WTC11 (cell line): ENCODE data around the gene RPL36AL. TPM values are rescaled to one million over a fixed set of nuclear protein-coding genes. Genes with fewer than 3 reads are reported as not detected.

ENCODE experiments used
- ATAC-seq: fragments of 200-7000 bp; cut with Tn5 transposase; 2 replicates; pipeline ENCODE4 v1.10.0; 2021; ENCODE audit warnings: mild to moderate bottlenecking, moderate library complexity
- CTCF ChIA-PET: fragments of 300-600 bp; sonication (Branson Sonifier 250); formaldehyde crosslinking; loops from one replicate; lab custom pipeline; 2021; ENCODE audit warnings: antibody characterized with exemption; lab: Charles Lee
- POLR2A ChIA-PET: fragments of 350-600 bp; sonication (Branson Sonifier 250); formaldehyde crosslinking; loops from one replicate; lab custom pipeline; 2021; ENCODE audit warnings: antibody characterized with exemption; lab: Charles Lee
- DNase-seq: peaks from one replicate; pipeline ENCODE4 v3.0.0; 2021; ENCODE audit warnings: low spot score
- H3K27ac Mint-ChIP-seq: 2 replicates; pipeline ENCODE4 v1.8.0; 2021; ENCODE audit warnings: mixed read lengths
- H3K27me3 Mint-ChIP-seq: 2 replicates; pipeline ENCODE4 v1.8.0; 2021; ENCODE audit warnings: low read depth, mild to moderate bottlenecking, moderate library complexity, mixed read lengths
- H3K36me3 Mint-ChIP-seq: 2 replicates; pipeline ENCODE4 v1.8.0; 2021; ENCODE audit warnings: mixed read lengths
- H3K4me1 Mint-ChIP-seq: 2 replicates; pipeline ENCODE4 v1.8.0; 2022; ENCODE audit warnings: mixed read lengths
- H3K4me3 Mint-ChIP-seq: 2 replicates; pipeline ENCODE4 v1.8.0; 2021; ENCODE audit warnings: mild to moderate bottlenecking, moderate library complexity, mixed read lengths
- H3K9me3 Mint-ChIP-seq: 2 replicates; pipeline ENCODE4 v1.8.0; 2021; ENCODE audit warnings: mixed read lengths
- ATF2 ChIP-seq: sonication (generic); formaldehyde crosslinking; IDR thresholded peaks from 2 replicates; pipeline ENCODE4 v1.8.1; 2022; ENCODE audit warnings: low read depth, missing genetic modification reagents, borderline replicate concordance
- E2F1 ChIP-seq: sonication (generic); formaldehyde crosslinking; IDR thresholded peaks from 2 replicates; pipeline ENCODE4 v1.8.0; 2022; ENCODE audit warnings: mild to moderate bottlenecking, missing genetic modification reagents
- GABPB1 ChIP-seq: sonication (generic); formaldehyde crosslinking; IDR thresholded peaks from 2 replicates; pipeline ENCODE4 v1.8.1; 2023; ENCODE audit warnings: mild to moderate bottlenecking, missing genetic modification reagents
- NFATC4 ChIP-seq: fragments of 250-450 bp; sonication (Bioruptor Pico); IDR thresholded peaks from 2 replicates; pipeline ENCODE4 v1.9.0; 2021; ENCODE audit warnings: mild to moderate bottlenecking
- NFE2L1 ChIP-seq: sonication (generic); formaldehyde crosslinking; IDR thresholded peaks from 2 replicates; pipeline ENCODE4 v1.8.1; 2023; ENCODE audit warnings: missing genetic modification reagents
- SP1 ChIP-seq: sonication (generic); formaldehyde crosslinking; conservative IDR thresholded peaks from 2 replicates; pipeline ENCODE4 v1.8.1; 2022; ENCODE audit warnings: missing genetic modification reagents
- ZBTB43 ChIP-seq: sonication (generic); formaldehyde crosslinking; IDR thresholded peaks from 2 replicates; pipeline ENCODE4 v1.8.1; 2023; ENCODE audit warnings: mild to moderate bottlenecking, missing genetic modification reagents
- ZMAT4 ChIP-seq: fragments of 250-450 bp; sonication (Bioruptor Pico); IDR thresholded peaks from 2 replicates; pipeline ENCODE4 v1.9.0; 2021; ENCODE audit warnings: mild to moderate bottlenecking
- ZNF121 ChIP-seq: sonication (generic); formaldehyde crosslinking; IDR thresholded peaks from 2 replicates; pipeline ENCODE4 v1.8.0; 2023; ENCODE audit warnings: missing genetic modification reagents
- ZNF263 ChIP-seq: sonication (generic); formaldehyde crosslinking; IDR thresholded peaks from 2 replicates; pipeline ENCODE4 v1.8.1; 2022; ENCODE audit warnings: low read depth, mild to moderate bottlenecking, moderate library complexity, missing genetic modification reagents
- ZNF416 ChIP-seq: fragments of 250-450 bp; sonication (Bioruptor Pico); IDR thresholded peaks from 2 replicates; pipeline ENCODE4 v1.9.0; 2021; ENCODE audit warnings: mild to moderate bottlenecking, inconsistent platforms
- total RNA-seq: library from RNA; stranded (reverse); gene quantifications from 3 replicates; pipeline ENCODE4 v1.2.3, GENCODE V29; 2021
- TF ChIP-seq, protein P1 (sequence below): sonication (generic); formaldehyde crosslinking; IDR thresholded peaks from 2 replicates; pipeline ENCODE4 v1.8.1; 2023; ENCODE audit warnings: mild to moderate bottlenecking, moderate library complexity, missing genetic modification reagents
- TF ChIP-seq, protein P2 (sequence below): fragments of 200-600 bp; IDR thresholded peaks from 2 replicates; pipeline ENCODE4 v1.8.0; 2022; ENCODE audit warnings: antibody characterized with exemption
- TF ChIP-seq, protein P3 (sequence below): sonication (generic); formaldehyde crosslinking; IDR thresholded peaks from 2 replicates; pipeline ENCODE4 v1.8.0; 2022; ENCODE audit warnings: mild to moderate bottlenecking, missing genetic modification reagents
- TF ChIP-seq, protein P4 (sequence below): sonication (generic); formaldehyde crosslinking; IDR thresholded peaks from 2 replicates; pipeline ENCODE4 v1.8.1; 2023; ENCODE audit warnings: mild to moderate bottlenecking, missing genetic modification reagents, moderate library complexity
- TF ChIP-seq, protein P5 (sequence below): sonication (generic); formaldehyde crosslinking; IDR thresholded peaks from 2 replicates; pipeline ENCODE4 v1.8.0; 2023; ENCODE audit warnings: missing genetic modification reagents
- TF ChIP-seq, protein P6 (sequence below): fragments of 250-450 bp; sonication (Bioruptor Pico); IDR thresholded peaks from 2 replicates; pipeline ENCODE4 v1.9.0; 2021; ENCODE audit warnings: mild to moderate bottlenecking

The RPL36AL gene
- total RNA-seq, 1 experiment from 2014 or later = 212 TPM

DNA sequence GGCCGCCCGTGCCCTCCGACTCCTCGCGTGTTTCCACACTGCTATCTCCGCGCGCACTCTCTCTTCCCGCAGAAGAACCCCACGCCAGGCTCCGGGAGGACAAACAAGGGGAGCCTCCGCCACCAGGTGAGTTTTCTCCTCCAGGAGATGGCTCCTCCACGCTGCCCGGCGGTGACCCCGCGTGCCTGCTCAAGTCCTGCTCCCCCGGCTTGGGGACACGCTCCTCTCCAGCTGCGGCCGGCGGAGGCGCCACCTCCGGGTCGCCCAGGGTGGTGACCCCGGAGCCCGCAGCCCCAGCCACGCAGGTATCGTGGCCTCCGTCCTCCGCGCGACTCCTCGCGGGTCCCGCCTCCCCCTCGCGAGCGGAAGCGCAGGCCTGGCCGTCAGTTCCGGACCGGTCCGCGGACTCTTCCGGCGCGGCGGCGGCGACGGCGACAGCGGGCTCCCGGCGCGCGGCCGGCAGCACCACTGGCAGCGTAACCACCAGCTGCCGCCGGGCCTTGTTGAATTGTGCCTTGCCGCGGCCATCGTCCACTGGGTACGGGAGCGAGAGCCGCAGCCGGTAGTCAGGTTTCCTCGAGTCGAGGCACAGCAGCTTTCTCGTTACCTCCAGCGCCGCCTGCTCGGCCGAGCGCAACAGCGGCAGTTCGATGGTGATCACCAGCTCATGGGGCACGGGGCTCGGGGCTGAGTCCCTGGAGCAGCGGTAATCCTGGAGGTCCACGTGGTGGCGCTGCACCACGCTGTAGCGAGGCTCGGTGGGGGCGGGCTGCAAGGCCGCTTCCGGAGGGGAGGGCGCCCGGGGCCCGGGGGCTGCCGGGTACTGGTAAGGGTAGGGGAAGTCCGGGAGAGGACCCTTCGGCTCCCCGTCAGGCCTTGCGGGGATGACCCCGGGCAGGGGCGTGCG lies 13.5 kb upstream of the RPL36AL start:
- peak; percentile 96 for DNase-seq
- POLR2A ChIA-PET = interaction anchor here (0.5 to 3.5 kb wide), 9 partner anchors 10 to 140 kb away, joined by 3 to 39 read pairs (median 5); partner anchors contain the start of genes KLHDC1, KLHDC2, LRR1 and MGAT2
- CTCF ChIA-PET = interaction anchor here (0.5 to 2.9 kb wide), 23 partner anchors 9 to 259 kb away, joined by 3 to 31 read pairs (median 5); partner anchors contain the start of genes ARF6, KLHDC1, KLHDC2 and LRR1
- Mint-ChIP-seq H3K36me3 (peaks cover 30% of the 10 kb centered on the region), H3K9me3 (no peaks in the 10 kb centered on the region), H3K27ac (peak overlapping the region; percentile 98), H3K4me3 (peak overlapping the region; percentile 96), H3K27me3 (no peaks in the 10 kb centered on the region), H3K4me1 (peaks cover 25% of the 10 kb centered on the region)
- peak; percentile 91 for ATAC-seq
- TF ChIP-seq, protein P1, sequence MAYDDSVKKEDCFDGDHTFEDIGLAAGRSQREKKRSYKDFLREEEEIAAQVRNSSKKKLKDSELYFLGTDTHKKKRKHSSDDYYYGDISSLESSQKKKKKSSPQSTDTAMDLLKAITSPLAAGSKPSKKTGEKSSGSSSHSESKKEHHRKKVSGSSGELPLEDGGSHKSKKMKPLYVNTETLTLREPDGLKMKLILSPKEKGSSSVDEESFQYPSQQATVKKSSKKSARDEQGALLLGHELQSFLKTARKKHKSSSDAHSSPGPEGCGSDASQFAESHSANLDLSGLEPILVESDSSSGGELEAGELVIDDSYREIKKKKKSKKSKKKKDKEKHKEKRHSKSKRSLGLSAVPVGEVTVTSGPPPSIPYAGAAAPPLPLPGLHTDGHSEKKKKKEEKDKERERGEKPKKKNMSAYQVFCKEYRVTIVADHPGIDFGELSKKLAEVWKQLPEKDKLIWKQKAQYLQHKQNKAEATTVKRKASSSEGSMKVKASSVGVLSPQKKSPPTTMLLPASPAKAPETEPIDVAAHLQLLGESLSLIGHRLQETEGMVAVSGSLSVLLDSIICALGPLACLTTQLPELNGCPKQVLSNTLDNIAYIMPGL (CRISPR knock-in tag) = peak; percentile 98
- peak; percentile 6; the same call in 1 of the 2 replicates for TF ChIP-seq ZNF263 (CRISPR knock-in tag)
- peak; percentile 13; the same call in 1 of the 2 replicates for TF ChIP-seq GABPB1 (CRISPR knock-in tag)
- TF ChIP-seq, protein P2, sequence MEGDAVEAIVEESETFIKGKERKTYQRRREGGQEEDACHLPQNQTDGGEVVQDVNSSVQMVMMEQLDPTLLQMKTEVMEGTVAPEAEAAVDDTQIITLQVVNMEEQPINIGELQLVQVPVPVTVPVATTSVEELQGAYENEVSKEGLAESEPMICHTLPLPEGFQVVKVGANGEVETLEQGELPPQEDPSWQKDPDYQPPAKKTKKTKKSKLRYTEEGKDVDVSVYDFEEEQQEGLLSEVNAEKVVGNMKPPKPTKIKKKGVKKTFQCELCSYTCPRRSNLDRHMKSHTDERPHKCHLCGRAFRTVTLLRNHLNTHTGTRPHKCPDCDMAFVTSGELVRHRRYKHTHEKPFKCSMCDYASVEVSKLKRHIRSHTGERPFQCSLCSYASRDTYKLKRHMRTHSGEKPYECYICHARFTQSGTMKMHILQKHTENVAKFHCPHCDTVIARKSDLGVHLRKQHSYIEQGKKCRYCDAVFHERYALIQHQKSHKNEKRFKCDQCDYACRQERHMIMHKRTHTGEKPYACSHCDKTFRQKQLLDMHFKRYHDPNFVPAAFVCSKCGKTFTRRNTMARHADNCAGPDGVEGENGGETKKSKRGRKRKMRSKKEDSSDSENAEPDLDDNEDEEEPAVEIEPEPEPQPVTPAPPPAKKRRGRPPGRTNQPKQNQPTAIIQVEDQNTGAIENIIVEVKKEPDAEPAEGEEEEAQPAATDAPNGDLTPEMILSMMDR = peak; percentile 79
- TF ChIP-seq ZBTB43 (CRISPR knock-in tag) = peak; percentile 81; the same call in 1 of the 2 replicates
- 0 out of 2 replicates have a peak, but pooled peaks have one; percentile 21 for TF ChIP-seq NFATC4 (CRISPR knock-in tag)
- peak; percentile 90 for TF ChIP-seq SP1 (CRISPR knock-in tag)
- TF ChIP-seq NFE2L1 (CRISPR knock-in tag) = peak; percentile 14; the same call in 1 of the 2 replicates
- TF ChIP-seq, protein P3, sequence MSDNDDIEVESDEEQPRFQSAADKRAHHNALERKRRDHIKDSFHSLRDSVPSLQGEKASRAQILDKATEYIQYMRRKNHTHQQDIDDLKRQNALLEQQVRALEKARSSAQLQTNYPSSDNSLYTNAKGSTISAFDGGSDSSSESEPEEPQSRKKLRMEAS (CRISPR knock-in tag) = peak; percentile 84; the same call in 1 of the 2 replicates
- no peak for TF ChIP-seq ZMAT4 (CRISPR knock-in tag)
- TF ChIP-seq, protein P4, sequence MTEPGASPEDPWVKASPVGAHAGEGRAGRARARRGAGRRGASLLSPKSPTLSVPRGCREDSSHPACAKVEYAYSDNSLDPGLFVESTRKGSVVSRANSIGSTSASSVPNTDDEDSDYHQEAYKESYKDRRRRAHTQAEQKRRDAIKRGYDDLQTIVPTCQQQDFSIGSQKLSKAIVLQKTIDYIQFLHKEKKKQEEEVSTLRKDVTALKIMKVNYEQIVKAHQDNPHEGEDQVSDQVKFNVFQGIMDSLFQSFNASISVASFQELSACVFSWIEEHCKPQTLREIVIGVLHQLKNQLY (CRISPR knock-in tag) = no peak
- TF ChIP-seq, protein P5, sequence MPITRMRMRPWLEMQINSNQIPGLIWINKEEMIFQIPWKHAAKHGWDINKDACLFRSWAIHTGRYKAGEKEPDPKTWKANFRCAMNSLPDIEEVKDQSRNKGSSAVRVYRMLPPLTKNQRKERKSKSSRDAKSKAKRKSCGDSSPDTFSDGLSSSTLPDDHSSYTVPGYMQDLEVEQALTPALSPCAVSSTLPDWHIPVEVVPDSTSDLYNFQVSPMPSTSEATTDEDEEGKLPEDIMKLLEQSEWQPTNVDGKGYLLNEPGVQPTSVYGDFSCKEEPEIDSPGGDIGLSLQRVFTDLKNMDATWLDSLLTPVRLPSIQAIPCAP (CRISPR knock-in tag) = no peak; the same call in 1 of the 2 replicates
- 0 out of 2 replicates have a peak, but pooled peaks have one; percentile 11 for TF ChIP-seq ZNF121
- TF ChIP-seq, protein P6, sequence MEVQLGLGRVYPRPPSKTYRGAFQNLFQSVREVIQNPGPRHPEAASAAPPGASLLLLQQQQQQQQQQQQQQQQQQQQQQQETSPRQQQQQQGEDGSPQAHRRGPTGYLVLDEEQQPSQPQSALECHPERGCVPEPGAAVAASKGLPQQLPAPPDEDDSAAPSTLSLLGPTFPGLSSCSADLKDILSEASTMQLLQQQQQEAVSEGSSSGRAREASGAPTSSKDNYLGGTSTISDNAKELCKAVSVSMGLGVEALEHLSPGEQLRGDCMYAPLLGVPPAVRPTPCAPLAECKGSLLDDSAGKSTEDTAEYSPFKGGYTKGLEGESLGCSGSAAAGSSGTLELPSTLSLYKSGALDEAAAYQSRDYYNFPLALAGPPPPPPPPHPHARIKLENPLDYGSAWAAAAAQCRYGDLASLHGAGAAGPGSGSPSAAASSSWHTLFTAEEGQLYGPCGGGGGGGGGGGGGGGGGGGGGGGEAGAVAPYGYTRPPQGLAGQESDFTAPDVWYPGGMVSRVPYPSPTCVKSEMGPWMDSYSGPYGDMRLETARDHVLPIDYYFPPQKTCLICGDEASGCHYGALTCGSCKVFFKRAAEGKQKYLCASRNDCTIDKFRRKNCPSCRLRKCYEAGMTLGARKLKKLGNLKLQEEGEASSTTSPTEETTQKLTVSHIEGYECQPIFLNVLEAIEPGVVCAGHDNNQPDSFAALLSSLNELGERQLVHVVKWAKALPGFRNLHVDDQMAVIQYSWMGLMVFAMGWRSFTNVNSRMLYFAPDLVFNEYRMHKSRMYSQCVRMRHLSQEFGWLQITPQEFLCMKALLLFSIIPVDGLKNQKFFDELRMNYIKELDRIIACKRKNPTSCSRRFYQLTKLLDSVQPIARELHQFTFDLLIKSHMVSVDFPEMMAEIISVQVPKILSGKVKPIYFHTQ (CRISPR knock-in tag) = no peak
- TF ChIP-seq ATF2 (CRISPR knock-in tag) = no peak
- TF ChIP-seq E2F1 = peak; percentile 52
- TF ChIP-seq ZNF416 (CRISPR knock-in tag) = 0 out of 2 replicates have a peak, but pooled peaks have one; percentile 45
